Measurements from ENCODE around the gene HS3ST4. TPM values are rescaled to one million over a fixed set of nuclear protein-coding genes. Genes with fewer than 3 reads are reported as not detected.

Gene HS3ST4
- total and polyA plus RNA-seq, 2 of the 8 experiments (the other 6 are each of a cell fraction or from before 2014, with no cell fraction given) = 1.9 to 3.3 TPM

GRCh38 chr16:25750488-25751216 lies 58.9 kb downstream of the HS3ST4 start:
- CTCF ChIA-PET (ENCODE audit: partially characterized antibody) = interaction anchor here (0.6 to 1.5 kb wide), 3 partner anchors 47 to 474 kb away, joined by 4 read pairs; no protein-coding TSS in a partner anchor
- Histone ChIP-seq H4K8ac (ENCODE audit: extremely low read depth, insufficient read depth, low read length) (no peak overlapping the region), H2BK5ac (ENCODE audit: low read depth, low read length) (no peak overlapping the region), H2BK120ac (replicated peaks; ENCODE audit: low read depth, low read length) (no peak overlapping the region), H3K14ac (ENCODE audit: insufficient read length) (no peak overlapping the region), H2BK12ac (ENCODE audit: low read depth, low read length) (no peak overlapping the region), H3K9me3 (ENCODE audit: insufficient read depth in 2 of 2, low read depth in 1 of 2, low read length in 1 of 2) (no peaks in the 10 kb centered on the region), H4K20me1 (replicated peaks in 1 of 2; ENCODE audit: control insufficient read depth in 1 of 2, insufficient read depth in 2 of 2, low read length in 2 of 2) (peaks cover 0 to 2% of the 10 kb centered on the region in 2 experiments), H3K4ac (replicated peaks; ENCODE audit: insufficient read length, low read depth, low read length) (no peak overlapping the region), H3K27ac (ENCODE audit: low read depth, low read length) (no peak overlapping the region), H3K36me3 (ENCODE audit: control insufficient read depth in 2 of 4, insufficient read depth in 4 of 4, low read length in 3 of 4) (no peaks in the 10 kb centered on the region; a peak in 1 of 8 replicates), H3K4me3 (ENCODE audit: extremely low read depth in 1 of 4, insufficient read depth in 2 of 4, low read depth in 3 of 4, low read length in 4 of 4) (no peak overlapping the region), H2BK20ac (ENCODE audit: low read length) (no peak overlapping the region), H2AFZ (ENCODE audit: low read length) (no peak overlapping the region), H3K4me2 (ENCODE audit: insufficient read depth in 1 of 2, low read depth in 2 of 2, low read length in 2 of 2) (no peak overlapping the region), H3K23ac (ENCODE audit: insufficient read length) (no peak overlapping the region), H3K56ac (replicated peaks; ENCODE audit: insufficient read length, low read depth, low read length) (no peak overlapping the region), H3K18ac (ENCODE audit: extremely low read depth, low read length) (no peak overlapping the region), H3K79me2 (ENCODE audit: control insufficient read depth in 1 of 2, insufficient read depth in 2 of 2, low read length in 2 of 2) (no peaks in the 10 kb centered on the region), H2AK5ac (ENCODE audit: low read depth, low read length) (no peak overlapping the region), H4K91ac (replicated peaks; ENCODE audit: insufficient read length, low read length) (no peak overlapping the region), H4K5ac (ENCODE audit: insufficient read length, low read depth, low read length) (no peak overlapping the region), H3K23me2 (ENCODE audit: low read depth, low read length) (peaks cover 4% of the 10 kb centered on the region), H2BK15ac (ENCODE audit: low read length) (no peak overlapping the region), H3K4me1 (replicated peaks in 1 of 4; ENCODE audit: control insufficient read depth in 3 of 4, insufficient read depth in 4 of 4, low read length in 3 of 4) (peaks cover 0 to 3% (median under 1%) of the 10 kb centered on the region in 4 experiments; a peak in 2 of 7 replicates), H3K9ac (replicated peaks in 1 of 4; ENCODE audit: extremely low read depth in 1 of 4, low read depth in 3 of 4, low read length in 3 of 4) (no peak overlapping the region), H3K27me3 (replicated peaks in 1 of 4; ENCODE audit: control insufficient read depth in 3 of 4, extremely low read depth in 1 of 4, insufficient read depth in 3 of 4, low read length in 3 of 4) (no peaks in the 10 kb centered on the region), H3K79me1 (ENCODE audit: low read depth, low read length) (no peaks in the 10 kb centered on the region)
- FAIRE-seq = no peak
- 66 to 100% methylated on average over 1 to 6 of the region's 6 CpGs for WGBS, 2 experiments (ENCODE audit: extremely low coverage in 1 of 2, insufficient coverage in 1 of 2, insufficient read length in 1 of 2, insufficient replicate concordance in 2 of 2, low coverage in 1 of 2, low lambda C conversion rate in 2 of 2, missing lambda C conversion rate in 1 of 2)
- DNase-seq (ENCODE audit: low read depth in 1 of 2, low spot score in 2 of 2) = no peak
- POLR2A ChIA-PET (ENCODE audit: partially characterized antibody) = no interaction called here
- TF ChIP-seq KDM4A (IDR thresholded peaks at IDR 0.05; ENCODE audit: low read depth, low read length, severe bottlenecking) (no peak), POLR2A (IDR thresholded peaks at IDR 0.05; ENCODE audit: control extremely low read depth in 1 of 2, low read depth in 2 of 2, low read length in 2 of 2) (no peak), HDAC2 (IDR thresholded peaks at IDR 0.05; ENCODE audit: borderline replicate concordance in 1 of 2, low read depth in 2 of 2, low read length in 2 of 2) (no peak), MAFK (IDR thresholded peaks at IDR 0.05; ENCODE audit: low read depth, low read length) (no peak), SIRT6 (IDR thresholded peaks at IDR 0.05; ENCODE audit: low read length) (no peak), RBBP5 (IDR thresholded peaks at IDR 0.05; ENCODE audit: borderline replicate concordance, low read depth, low read length) (no peak), ZNF274 (IDR thresholded peaks at IDR 0.05; ENCODE audit: borderline replicate concordance, extremely low read depth, low read length) (no peak), POU5F1 (IDR thresholded peaks at IDR 0.05; ENCODE audit: low read depth, low read length) (no peak)
